Measurements from ENCODE around the gene SOD1.
A peak's percentile ranks its signal among the peaks of the same experiment; 100 is the strongest.

SOD1 gene

DNA sequence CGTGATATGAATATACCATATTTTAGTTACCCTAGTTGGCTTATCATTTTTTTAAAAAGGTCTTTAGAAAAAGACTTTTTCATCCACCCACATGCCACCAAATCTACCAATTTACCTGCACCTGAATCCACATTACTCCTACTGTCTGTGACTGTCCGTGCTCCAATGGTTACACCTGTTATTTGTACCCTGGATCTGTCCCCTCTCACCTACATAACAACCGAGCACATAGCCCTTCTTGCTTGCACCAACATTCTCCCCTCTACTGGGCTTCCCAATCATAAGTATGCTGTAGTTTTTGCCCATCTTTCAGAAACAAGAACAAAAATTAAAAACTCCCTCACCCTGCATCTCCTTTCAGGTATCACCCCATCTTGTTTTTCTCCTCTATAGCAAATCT lies 17.6 kb downstream of the SOD1 start:
- Mint-ChIP-seq H3K27ac (no peak overlapping the region), H3K4me3 (no peak overlapping the region), H3K9me3 (no peaks in the 10 kb centered on the region), H3K27me3 (no peaks in the 10 kb centered on the region), H3K36me3 (ENCODE audit: insufficient read depth) (peaks cover 9% of the 10 kb centered on the region), H3K4me1 (ENCODE audit: low read depth in 2 of 2) (peaks cover 3% of the 10 kb centered on the region in 2 donors)
- no peak for ATAC-seq (replicated peaks)
- DNase-seq, result no peak

- H3K27ac Mint-ChIP-seq, result no peak overlapping the region
- ATAC-seq (replicated peaks) (no peak), DNase-seq (no peak)
- no peaks in the 10 kb centered on the region for H3K9me3 Mint-ChIP-seq
- H3K27me3 Mint-ChIP-seq, result no peaks in the 10 kb centered on the region
- no peak overlapping the region for H3K4me3 Mint-ChIP-seq
- peaks cover 14% of the 10 kb centered on the region for H3K36me3 Mint-ChIP-seq (ENCODE audit: insufficient read depth)
- H3K4me1 Mint-ChIP-seq (ENCODE audit: low read depth in 2 of 2), result peaks cover 0 to 3% of the 10 kb centered on the region in 2 donors
Measured at GRCh38 chr21:31678478-31678877, 19.0 kb downstream of the SOD1 start.

- Mint-ChIP-seq H3K4me1 (ENCODE audit: low read depth in 2 of 2) (peaks cover 0 to 3% of the 10 kb centered on the region in 2 donors), H3K9me3 (no peaks in the 10 kb centered on the region), H3K27ac (no peak overlapping the region), H3K36me3 (ENCODE audit: insufficient read depth) (peaks cover 54% of the 10 kb centered on the region), H3K27me3 (no peaks in the 10 kb centered on the region), H3K4me3 (no peak overlapping the region)
- DNase-seq (no peak), ATAC-seq (replicated peaks) (no peak)
Measured at GRCh38 chr21:31682620-31683019, 23.1 kb downstream of the SOD1 start.

- Mint-ChIP-seq H3K27me3 (no peaks in the 10 kb centered on the region), H3K27ac (no peak overlapping the region), H3K4me3 (no peak overlapping the region), H3K4me1 (ENCODE audit: low read depth in 2 of 2) (peaks cover 0 to 3% of the 10 kb centered on the region in 2 donors), H3K36me3 (ENCODE audit: insufficient read depth) (peaks cover 58% of the 10 kb centered on the region), H3K9me3 (no peaks in the 10 kb centered on the region)
- no peak for ATAC-seq (replicated peaks)
- DNase-seq, result no peak
Measured at GRCh38 chr21:31683029-31683428, 23.5 kb downstream of the SOD1 start.

DNA sequence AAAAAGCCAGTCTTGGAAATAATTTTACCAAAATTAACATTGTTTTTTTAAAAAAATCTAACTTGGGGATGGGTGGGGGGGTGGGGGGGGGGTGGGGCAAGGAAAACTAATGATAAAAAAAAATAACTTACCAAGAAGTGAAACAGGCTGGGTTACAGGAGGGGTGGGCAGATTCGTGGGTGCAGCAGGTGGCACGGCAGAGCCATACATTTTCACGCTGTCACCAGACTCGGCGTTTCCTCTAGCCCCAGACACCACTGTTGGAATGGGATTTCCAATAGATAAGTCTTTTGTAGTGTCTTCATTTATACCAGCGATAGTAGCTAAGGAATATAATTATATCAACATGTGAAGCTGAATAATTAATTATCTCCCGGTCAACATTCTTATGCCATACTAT lies 25.4 kb downstream of the SOD1 start:
- H3K36me3 Mint-ChIP-seq (ENCODE audit: insufficient read depth), result peaks cover 74% of the 10 kb centered on the region
- no peak overlapping the region for H3K27ac Mint-ChIP-seq
- DNase-seq (no peak), ATAC-seq (replicated peaks) (no peak)
- no peaks in the 10 kb centered on the region for H3K27me3 Mint-ChIP-seq
- H3K4me1 Mint-ChIP-seq (ENCODE audit: low read depth in 2 of 2), result peaks cover 0 to 3% of the 10 kb centered on the region in 2 donors
- H3K9me3 Mint-ChIP-seq, result no peaks in the 10 kb centered on the region
- no peak overlapping the region for H3K4me3 Mint-ChIP-seq

DNA sequence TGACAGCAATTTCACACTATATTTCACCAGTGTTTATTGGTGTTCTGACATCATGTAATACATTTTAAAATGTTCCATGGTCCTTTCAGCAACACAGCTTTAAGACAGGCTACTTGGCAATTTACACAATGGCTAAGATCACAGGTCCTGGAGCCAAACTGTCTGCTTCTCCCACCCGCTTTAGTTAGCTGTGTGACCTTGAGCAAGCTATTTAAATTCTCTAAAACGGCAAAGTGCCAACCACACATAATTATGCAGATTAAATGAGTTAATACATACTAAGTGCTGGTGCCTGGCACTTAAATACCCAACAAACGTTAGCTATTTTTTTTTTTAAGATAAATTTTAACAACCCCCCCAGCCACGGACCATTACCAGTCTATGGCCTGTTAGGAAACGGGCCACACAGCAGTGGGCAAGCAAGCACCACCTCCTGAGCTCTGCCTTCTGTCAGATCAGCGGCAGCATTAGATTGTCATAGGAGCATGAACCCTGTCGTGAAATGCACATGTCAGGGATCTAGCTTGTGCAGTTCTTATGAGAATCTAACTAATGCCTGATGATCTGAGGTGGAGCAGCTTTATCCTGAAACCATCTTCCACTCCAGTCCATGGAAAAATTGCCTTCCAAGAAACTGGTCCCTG lies 26.9 kb downstream of the SOD1 start:
- ATAC-seq (replicated peaks), result no peak
- peaks cover 0 to 3% of the 10 kb centered on the region in 2 donors for H3K4me1 Mint-ChIP-seq (ENCODE audit: low read depth in 2 of 2)
- peaks cover 87% of the 10 kb centered on the region for H3K36me3 Mint-ChIP-seq (ENCODE audit: insufficient read depth)
- H3K27ac Mint-ChIP-seq, result peak overlapping the region in 1 of 2 donors; percentile 15
- H3K27me3 Mint-ChIP-seq, result no peaks in the 10 kb centered on the region
- H3K4me3 Mint-ChIP-seq, result no peak overlapping the region
- no peaks in the 10 kb centered on the region for H3K9me3 Mint-ChIP-seq
- DNase-seq, result no peak

DNA sequence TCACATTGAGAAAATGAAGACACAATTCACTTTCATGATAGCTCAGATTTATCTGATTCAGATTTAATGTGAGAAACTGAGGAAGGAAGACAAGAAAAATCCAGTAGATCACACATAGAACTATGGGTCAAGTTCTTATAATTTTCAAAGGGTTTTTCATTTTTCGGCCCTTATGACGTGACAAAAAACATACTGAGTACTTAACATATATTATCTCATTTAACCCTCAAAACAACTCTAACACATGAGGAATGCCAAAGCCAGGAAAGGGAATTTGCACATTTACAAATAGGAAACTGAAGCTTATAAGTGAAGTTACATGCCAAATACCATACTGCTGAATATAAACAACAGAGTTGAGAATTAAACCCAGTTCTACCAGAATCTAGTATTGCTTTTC lies 27.6 kb downstream of the SOD1 start:
- H3K27ac Mint-ChIP-seq, result no peak overlapping the region
- no peak overlapping the region for H3K4me3 Mint-ChIP-seq
- no peaks in the 10 kb centered on the region for H3K27me3 Mint-ChIP-seq
- H3K9me3 Mint-ChIP-seq, result no peaks in the 10 kb centered on the region
- ATAC-seq (replicated peaks) (no peak), DNase-seq (no peak)
- H3K4me1 Mint-ChIP-seq (ENCODE audit: low read depth in 2 of 2), result no peaks in the 10 kb centered on the region
- H3K36me3 Mint-ChIP-seq (ENCODE audit: insufficient read depth), result peaks cover 89% of the 10 kb centered on the region

- DNase-seq (no peak), ATAC-seq (replicated peaks) (no peak)
- peak overlapping the region in 1 of 2 donors; percentile 1 for H3K27ac Mint-ChIP-seq
- H3K9me3 Mint-ChIP-seq, result no peaks in the 10 kb centered on the region
- no peaks in the 10 kb centered on the region for H3K4me1 Mint-ChIP-seq (ENCODE audit: low read depth in 2 of 2)
- H3K4me3 Mint-ChIP-seq, result no peak overlapping the region
- H3K36me3 Mint-ChIP-seq (ENCODE audit: insufficient read depth), result peaks cover 97% of the 10 kb centered on the region
- no peaks in the 10 kb centered on the region for H3K27me3 Mint-ChIP-seq
Measured at GRCh38 chr21:31688603-31689368, 29.3 kb downstream of the SOD1 start.

DNA sequence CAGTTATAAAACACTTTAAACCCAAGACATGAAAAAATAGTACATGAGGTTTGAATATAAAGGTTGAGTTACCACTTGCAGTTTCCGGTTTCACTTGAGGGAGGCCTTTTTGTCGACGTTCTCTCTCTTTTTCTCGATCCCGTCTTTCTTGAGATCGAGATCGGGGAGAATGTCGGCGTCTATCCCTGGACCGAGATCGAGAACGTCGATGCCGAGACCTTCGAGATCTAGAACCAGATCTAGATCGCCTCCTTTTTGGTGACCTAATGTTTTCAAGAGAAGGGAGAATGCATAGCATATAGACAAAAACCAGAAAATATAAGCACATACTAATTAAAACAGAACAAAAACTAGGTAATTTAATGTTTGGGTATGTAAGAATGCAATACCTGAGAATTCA lies 33.7 kb downstream of the SOD1 start:
- no peaks in the 10 kb centered on the region for H3K9me3 Mint-ChIP-seq
- H3K4me1 Mint-ChIP-seq (ENCODE audit: low read depth in 2 of 2), result no peaks in the 10 kb centered on the region
- DNase-seq (no peak), ATAC-seq (replicated peaks) (no peak)
- no peak overlapping the region for H3K4me3 Mint-ChIP-seq
- H3K27ac Mint-ChIP-seq, result no peak overlapping the region
- H3K27me3 Mint-ChIP-seq, result no peaks in the 10 kb centered on the region
- H3K36me3 Mint-ChIP-seq (ENCODE audit: insufficient read depth), result peaks cover 94% of the 10 kb centered on the region

DNA sequence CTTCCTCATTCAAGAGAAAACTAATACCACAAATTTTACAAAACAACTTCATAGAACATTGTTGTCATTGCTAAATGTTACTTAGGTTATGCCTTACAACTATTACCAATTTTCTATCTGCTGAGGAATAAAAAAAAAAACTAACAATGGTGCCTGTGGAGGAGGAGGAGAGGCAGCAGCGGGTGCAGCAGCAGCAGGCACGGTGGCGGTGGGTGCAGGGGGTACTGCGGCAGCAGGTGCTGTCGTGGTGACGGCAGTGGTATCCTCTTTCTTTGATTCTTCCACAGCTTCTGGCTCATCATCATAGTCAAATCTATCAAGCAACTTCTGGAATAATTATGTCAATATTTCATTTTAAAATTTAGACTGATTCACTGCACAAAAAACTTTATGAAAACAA lies 36.9 kb downstream of the SOD1 start:
- Mint-ChIP-seq H3K27me3 (no peaks in the 10 kb centered on the region), H3K9me3 (no peaks in the 10 kb centered on the region), H3K4me3 (no peak overlapping the region), H3K4me1 (ENCODE audit: low read depth in 2 of 2) (peaks cover 0 to 5% of the 10 kb centered on the region in 2 donors), H3K36me3 (ENCODE audit: insufficient read depth) (peaks cover 93% of the 10 kb centered on the region), H3K27ac (peak overlapping the region; percentile 20 to 64)
- no peak for ATAC-seq (replicated peaks)
- no peak for DNase-seq

DNA sequence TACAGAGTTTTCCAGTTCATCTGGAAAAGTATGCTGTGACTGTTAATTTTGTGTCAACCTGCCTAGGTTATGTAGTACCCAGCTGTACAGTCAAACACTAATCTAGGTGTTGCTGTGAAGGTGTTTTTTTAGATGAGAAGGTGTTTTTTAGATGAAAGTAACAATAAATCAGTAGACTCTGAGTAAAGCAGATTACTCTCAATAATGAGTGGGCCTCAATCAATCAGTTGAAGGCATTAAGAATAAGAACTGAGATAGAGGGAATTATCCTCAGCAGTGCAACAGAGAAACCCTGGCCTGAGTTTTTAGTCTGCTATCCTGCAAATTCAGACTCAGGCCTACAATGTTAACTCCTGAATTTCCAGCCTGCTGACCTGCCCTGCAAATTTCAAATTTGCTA lies 39.0 kb downstream of the SOD1 start:
- Mint-ChIP-seq H3K36me3 (ENCODE audit: insufficient read depth) (peaks cover 86% of the 10 kb centered on the region), H3K27me3 (no peaks in the 10 kb centered on the region), H3K4me3 (no peak overlapping the region), H3K9me3 (no peaks in the 10 kb centered on the region), H3K27ac (peak overlapping the region; percentile 28 to 49), H3K4me1 (ENCODE audit: low read depth in 2 of 2) (peaks cover 0 to 5% of the 10 kb centered on the region in 2 donors)
- DNase-seq, result no peak
- no peak for ATAC-seq (replicated peaks)

DNA sequence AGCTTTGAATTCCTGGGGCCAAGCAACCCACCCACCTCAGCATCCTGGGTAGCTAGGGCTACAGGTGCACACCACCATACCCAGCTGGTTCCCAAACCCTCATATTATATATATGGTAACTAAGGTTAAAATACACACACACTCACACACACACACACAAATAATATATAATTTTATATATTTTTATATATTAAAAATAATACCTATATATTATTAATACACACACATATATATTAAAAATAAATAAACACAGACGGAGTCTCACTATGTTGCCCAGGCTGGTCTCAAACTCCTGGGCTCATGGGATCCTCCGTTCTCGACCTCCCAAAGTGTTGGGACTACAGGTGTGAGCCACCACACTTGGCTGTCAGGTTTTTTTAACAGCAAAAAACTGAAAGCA lies 40.5 kb downstream of the SOD1 start:
- H3K9me3 Mint-ChIP-seq, result no peaks in the 10 kb centered on the region
- DNase-seq, result no peak
- no peaks in the 10 kb centered on the region for H3K27me3 Mint-ChIP-seq
- H3K36me3 Mint-ChIP-seq (ENCODE audit: insufficient read depth), result peaks cover 75% of the 10 kb centered on the region
- peaks cover 3 to 5% of the 10 kb centered on the region in 2 donors for H3K4me1 Mint-ChIP-seq (ENCODE audit: low read depth in 2 of 2)
- ATAC-seq (replicated peaks), result no peak
- no peak overlapping the region for H3K27ac Mint-ChIP-seq
- no peak overlapping the region for H3K4me3 Mint-ChIP-seq

DNA sequence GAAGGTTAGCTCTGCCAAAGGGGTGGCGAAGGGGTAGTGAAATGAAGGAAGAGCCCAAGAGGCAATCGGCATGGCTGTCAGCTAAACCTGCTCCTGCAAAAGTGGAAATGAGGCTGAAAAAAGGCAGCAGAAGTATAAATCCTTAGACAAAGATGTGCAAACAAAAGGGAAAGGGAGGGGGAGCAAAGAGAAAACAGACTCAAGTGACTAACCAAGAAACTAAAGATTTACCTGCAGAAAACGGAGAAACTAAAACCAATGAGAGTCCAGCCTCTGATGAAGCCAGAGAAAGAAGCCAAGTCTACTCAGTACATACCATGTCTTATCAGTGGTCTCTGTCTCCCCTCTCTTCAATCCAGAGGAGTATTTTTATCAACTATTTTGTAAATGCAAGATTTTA lies 47.1 kb downstream of the SOD1 start:
- ATAC-seq (replicated peaks), result no peak
- no peak for DNase-seq
- Mint-ChIP-seq H3K27me3 (no peaks in the 10 kb centered on the region), H3K4me3 (peak overlapping the region in 1 of 2 donors; percentile 1), H3K27ac (peak overlapping the region in 1 of 2 donors; percentile 2), H3K9me3 (no peaks in the 10 kb centered on the region), H3K36me3 (ENCODE audit: insufficient read depth) (peaks cover 14% of the 10 kb centered on the region), H3K4me1 (ENCODE audit: low read depth in 2 of 2) (peaks cover 38 to 41% of the 10 kb centered on the region in 2 donors)

DNA sequence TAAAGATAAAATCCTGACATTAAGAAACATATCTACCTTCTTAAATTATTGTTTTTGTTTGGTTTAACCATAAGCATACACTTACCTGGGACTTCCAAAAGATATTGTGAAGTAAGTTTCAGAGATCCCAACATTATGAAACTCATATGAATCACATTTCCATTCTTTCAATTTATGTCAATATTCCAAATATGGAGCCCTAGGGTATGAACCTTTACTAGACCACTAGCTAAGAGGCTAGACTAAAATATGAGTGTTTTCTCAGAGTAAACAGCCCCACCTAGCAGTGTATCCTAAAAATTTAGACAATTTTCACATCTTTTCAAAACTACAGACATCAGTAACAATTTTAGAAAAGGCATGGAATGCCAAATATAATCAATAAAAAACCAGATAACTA lies 48.0 kb downstream of the SOD1 start:
- Mint-ChIP-seq H3K4me3 (no peak overlapping the region), H3K4me1 (ENCODE audit: low read depth in 2 of 2) (peaks cover 38 to 47% of the 10 kb centered on the region in 2 donors), H3K27ac (no peak overlapping the region), H3K27me3 (no peaks in the 10 kb centered on the region), H3K36me3 (ENCODE audit: insufficient read depth) (peaks cover 5% of the 10 kb centered on the region), H3K9me3 (no peaks in the 10 kb centered on the region)
- DNase-seq (no peak), ATAC-seq (replicated peaks) (no peak)

All from effector memory CD8-positive, alpha-beta T cell (primary cell).